Heart left ventricle (tissue), 16 donors: ENCODE results near the gene NSDHL. TPM values are rescaled to one million over a fixed set of nuclear protein-coding genes. Genes with fewer than 3 reads are reported as not detected.
"Not testable (repeated sequence)": the region's sequence is repeated elsewhere in the genome, so short reads cannot be mapped to it uniquely, and the experiment has no call there.

Source experiments
- ATAC-seq, 4 donors: fragments of 200-7000 bp; cut with Tn5 transposase; one replicate each; pipeline ENCODE4 v1.9.1; 2020 to 2022; ENCODE audit warnings: moderate library complexity in 4 of 4, mild to moderate bottlenecking in 3 of 4, moderate number of reproducible peaks in 1 of 4
- DNase-seq, 5 donors: peaks; one replicate each; pipeline ENCODE4 v3.0.0-alpha.2; 2020
- H3K27ac ChIP-seq, 12 donors: fragments of 200-600 bp; sonication (generic) in 4 of 12; one replicate each; pipeline versions ENCODE4 v1.5.0 to v1.8.0; 2016 to 2022; ENCODE audit warnings: mild to moderate bottlenecking in 2 of 12
- H3K27me3 ChIP-seq, 9 donors: fragments of 200-600 bp; sonication (generic) in 2 of 9; one replicate each; pipeline versions ENCODE4 v1.5.1 to v1.8.0; 2016 to 2022; ENCODE audit warnings: mild to moderate bottlenecking in 3 of 9
- H3K36me3 ChIP-seq, 9 donors: fragments of 200-600 bp; sonication (generic) in 2 of 9; one replicate each; pipeline versions ENCODE4 v1.5.0 to v1.8.0; 2018 to 2022; ENCODE audit warnings: mild to moderate bottlenecking in 2 of 9
- H3K4me1 ChIP-seq, 12 donors: fragments of 200-600 bp; sonication (generic) in 4 of 12; one replicate each; pipeline versions ENCODE4 v1.5.0 to v1.8.0; 2016 to 2022; ENCODE audit warnings: mild to moderate bottlenecking in 3 of 12
- H3K4me3 ChIP-seq, 12 donors: fragments of 200-600 bp; sonication (generic) in 4 of 12; one replicate each; pipeline versions ENCODE4 v1.5.0 to v1.8.0; 2017 to 2022; ENCODE audit warnings: mild to moderate bottlenecking in 9 of 12, moderate library complexity in 4 of 12
- H3K9me3 ChIP-seq, 12 donors: fragments of 200-600 bp; sonication (generic) in 4 of 12; one replicate each; pipeline versions ENCODE4 v1.5.0 to v1.8.0; 2016 to 2022; ENCODE audit warnings: mild to moderate bottlenecking in 1 of 12
- POLR2A ChIP-seq, 2 donors: fragments of 450-650 bp; IDR thresholded peaks; one replicate each; pipeline ENCODE4 v1.6.1; 2017; ENCODE audit warnings: antibody characterized with exemption in 2 of 2, mild to moderate bottlenecking in 2 of 2, moderate library complexity in 2 of 2
- WGBS, 4 donors: extraction: QIAGEN DNeasy Blood & Tissue Kit in 2 of 4; methylation state at CpG; one replicate each; pipeline versions ENCODE4 v1.1.5 to v1.1.7; 2013 to 2018; 5-methylcytosine and 5-hydroxymethylcytosine counted together
- intact Hi-C, 10 donors: fragments of 100-400 bp; cut with DNase I; formaldehyde crosslinking; loops; one replicate each; pipeline versions ENCODE4 v1.11.1 to v1.14.2; 2022
- polyA plus RNA-seq, 2 donors: library from polyadenylated mRNA; stranded (reverse); fragments of 200-250 nt; gene quantifications; one replicate each; pipeline ENCODE4 v1.2.3, GENCODE V29; 2013
- total RNA-seq, 9 donors: library from RNA; depleted of rRNA in 2 of 9; stranded (reverse); fragments of >200 nt in 2 of 9; fragmentation: NEBNext Ultra II Directional in 3 of 9; extraction: Animal tissue kit (Norgen Biotek cat#: 25700) in 3 of 9; gene quantifications; one replicate each; pipeline versions ENCODE4 v1.1.0 to v1.2.4, GENCODE V29; 2016 to 2023
- TF ChIP-seq, protein P1 (sequence below), 12 donors: fragments of 200-600 bp; sonication (generic) in 4 of 12; IDR thresholded peaks; one replicate each; pipeline versions ENCODE4 v1.5.0 to v1.8.0; 2018 to 2022; ENCODE audit warnings: antibody characterized with exemption in 12 of 12, mild to moderate bottlenecking in 5 of 12
- donor health status: ischemic (EF 13 %, LVEDD 7.1; RV severe dilation, severe dysfunction).
- donor health status: healthy with polysubstance abuse.
- donor health status: DM: no; HTN: yes; CAD: no.
- donor health status: DM: no; HTN: no; CAD: no.
- donor health status: ischemic (EF 25% LVEDD 6.9; RV normal size, moderate dysfunction).
- donor health status: ischemic (EF 25% LVEDD 5.7; RV mildly dilated, moderate dysfunction).
- donor health status: healthy.
- donor health status: DM: yes; HTN: yes; CAD: no.
- donor health status: ischemic (EF 35%, LVEDD 5.7; RV mildly dilated, moderate dysfunction).
- donor health status: nonischemic (EF 11% LVEDD 7.7; RV severe dilation, severe dysfunction).
- donor health status: DM: yes; HTN: yes; CAD: no.
- donor health status: PGD.
- donor health status: ischemic (EF 29% LVEDD 5.4; RV normal size, mild dysfunction).
- donor health status: nonischemic (EF 23%, LVEDD 6.1; RV moderate dilation, normal function).

The NSDHL gene
- total and polyA plus RNA-seq, 11 donors: 10.8 to 44.6 (median 18.0) TPM

DNA sequence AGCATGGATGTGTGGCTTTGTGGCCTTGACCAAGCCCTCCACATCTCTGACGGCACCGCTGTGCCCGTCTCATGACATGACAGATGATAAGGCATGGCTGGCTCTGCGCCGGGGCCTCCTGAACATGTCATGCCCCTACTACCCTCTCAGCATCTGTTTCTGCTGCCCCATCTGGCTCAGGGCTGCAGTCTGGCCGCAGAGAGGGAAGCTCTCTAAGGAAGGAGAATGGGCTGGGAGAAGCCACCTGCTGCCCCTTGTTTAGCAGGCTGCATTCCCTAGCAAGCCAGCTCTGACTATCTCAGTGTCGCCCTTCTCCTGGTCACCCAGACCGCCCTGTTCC is 74.2 kb downstream of the NSDHL start:
- no peaks in the 10 kb centered on the region for H3K9me3 ChIP-seq
- H3K36me3 ChIP-seq: no peaks in the 10 kb centered on the region
- no peaks in the 10 kb centered on the region for H3K4me1 ChIP-seq
- WGBS, 4 donors: 65 to 74% (median 74%) methylated on average over 6 to 8 of the region's 8 CpGs
- no peak overlapping the region for H3K4me3 ChIP-seq
- DNase-seq (no peak), ATAC-seq (peak in 1 of 4 donors; percentile 41)
- peaks cover 0 to 10% (median 0%) of the 10 kb centered on the region in 9 donors for H3K27me3 ChIP-seq
- no peak for TF ChIP-seq POLR2A (IDR thresholded peaks at IDR 0.05)
- TF ChIP-seq, protein P1, sequence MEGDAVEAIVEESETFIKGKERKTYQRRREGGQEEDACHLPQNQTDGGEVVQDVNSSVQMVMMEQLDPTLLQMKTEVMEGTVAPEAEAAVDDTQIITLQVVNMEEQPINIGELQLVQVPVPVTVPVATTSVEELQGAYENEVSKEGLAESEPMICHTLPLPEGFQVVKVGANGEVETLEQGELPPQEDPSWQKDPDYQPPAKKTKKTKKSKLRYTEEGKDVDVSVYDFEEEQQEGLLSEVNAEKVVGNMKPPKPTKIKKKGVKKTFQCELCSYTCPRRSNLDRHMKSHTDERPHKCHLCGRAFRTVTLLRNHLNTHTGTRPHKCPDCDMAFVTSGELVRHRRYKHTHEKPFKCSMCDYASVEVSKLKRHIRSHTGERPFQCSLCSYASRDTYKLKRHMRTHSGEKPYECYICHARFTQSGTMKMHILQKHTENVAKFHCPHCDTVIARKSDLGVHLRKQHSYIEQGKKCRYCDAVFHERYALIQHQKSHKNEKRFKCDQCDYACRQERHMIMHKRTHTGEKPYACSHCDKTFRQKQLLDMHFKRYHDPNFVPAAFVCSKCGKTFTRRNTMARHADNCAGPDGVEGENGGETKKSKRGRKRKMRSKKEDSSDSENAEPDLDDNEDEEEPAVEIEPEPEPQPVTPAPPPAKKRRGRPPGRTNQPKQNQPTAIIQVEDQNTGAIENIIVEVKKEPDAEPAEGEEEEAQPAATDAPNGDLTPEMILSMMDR (IDR thresholded peaks at IDR 0.05): no peak
- intact Hi-C loops: no loop called here
- H3K27ac ChIP-seq: no peak overlapping the region

DNA sequence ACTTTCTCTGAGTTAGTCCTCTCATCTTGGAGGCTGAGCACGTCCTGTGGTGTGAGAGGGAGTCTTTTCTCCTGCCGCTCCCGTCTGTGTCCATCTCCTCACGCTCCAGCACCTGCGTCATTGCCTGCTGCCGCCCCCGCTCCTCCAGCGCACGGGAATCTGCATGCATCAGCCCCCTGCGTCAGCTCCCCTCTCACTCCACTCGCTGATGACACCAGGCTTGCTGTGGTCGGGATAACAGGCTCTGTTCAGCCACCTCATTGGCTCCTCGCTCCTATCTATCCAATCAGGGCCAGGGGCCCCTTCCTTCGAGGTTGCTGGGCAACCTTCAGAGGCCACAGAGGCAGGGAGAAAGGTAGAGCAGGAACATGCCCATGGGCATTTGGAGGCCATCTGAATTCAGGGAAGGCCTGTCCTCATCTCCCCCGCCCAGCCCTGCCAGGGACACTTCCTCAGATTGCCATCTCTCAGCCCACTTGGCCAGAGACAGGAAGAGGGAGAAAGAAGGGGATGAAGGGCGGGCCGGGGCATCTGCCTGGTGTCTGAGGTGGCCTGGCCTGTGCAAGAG is 76.3 kb downstream of the NSDHL start:
- Histone ChIP-seq H3K36me3 (no peaks in the 10 kb centered on the region), H3K4me1 (no peaks in the 10 kb centered on the region), H3K4me3 (no peak overlapping the region), H3K27me3 (peaks cover 0 to 5% (median 0%) of the 10 kb centered on the region in 9 donors), H3K9me3 (no peaks in the 10 kb centered on the region), H3K27ac (no peak overlapping the region)
- DNase-seq: no peak
- intact Hi-C loops: no loop called here
- no peak for ATAC-seq
- TF ChIP-seq, protein P1 (IDR thresholded peaks at IDR 0.05): no peak
- TF ChIP-seq POLR2A (IDR thresholded peaks at IDR 0.05): no peak
- 57 to 73% (median 66%) methylated on average over 16 to 17 of the region's 17 CpGs for whole genome bisulfite sequencing, 4 donors

DNA sequence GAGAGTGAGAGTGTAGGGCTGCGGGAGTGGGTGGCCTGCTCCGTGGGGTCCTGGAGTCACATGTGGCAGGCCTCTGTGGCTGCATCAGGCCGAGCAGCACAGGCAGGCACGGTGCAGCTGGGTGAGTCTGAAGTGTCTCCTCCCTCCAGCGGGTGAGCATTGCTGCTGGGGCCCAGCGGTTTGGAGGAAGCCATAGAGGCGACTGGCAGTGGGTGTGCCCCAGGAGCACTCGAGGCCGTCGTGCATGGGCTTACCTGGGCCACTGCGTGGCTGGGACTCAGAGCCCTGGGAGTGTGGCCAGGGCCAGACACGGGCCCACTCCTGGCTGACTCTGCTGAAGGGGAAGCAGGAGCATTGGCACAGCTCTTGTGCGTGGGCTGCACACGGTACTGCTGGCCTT is 77.6 kb downstream of the NSDHL start:
- WGBS, 4 donors: 80 to 93% (median 89%) methylated on average over 6 to 14 of the region's 14 CpGs
- no peaks in the 10 kb centered on the region for H3K4me1 ChIP-seq
- no peak for DNase-seq
- no peak for TF ChIP-seq POLR2A (IDR thresholded peaks at IDR 0.05)
- TF ChIP-seq, protein P1 (IDR thresholded peaks at IDR 0.05): no peak
- ATAC-seq: no peak
- H3K9me3 ChIP-seq: no peaks in the 10 kb centered on the region
- H3K4me3 ChIP-seq: no peak overlapping the region
- no peaks in the 10 kb centered on the region for H3K36me3 ChIP-seq
- peaks cover 0 to 5% (median 0%) of the 10 kb centered on the region in 9 donors for H3K27me3 ChIP-seq
- intact Hi-C loops: no loop called here
- H3K27ac ChIP-seq: no peak overlapping the region

DNA sequence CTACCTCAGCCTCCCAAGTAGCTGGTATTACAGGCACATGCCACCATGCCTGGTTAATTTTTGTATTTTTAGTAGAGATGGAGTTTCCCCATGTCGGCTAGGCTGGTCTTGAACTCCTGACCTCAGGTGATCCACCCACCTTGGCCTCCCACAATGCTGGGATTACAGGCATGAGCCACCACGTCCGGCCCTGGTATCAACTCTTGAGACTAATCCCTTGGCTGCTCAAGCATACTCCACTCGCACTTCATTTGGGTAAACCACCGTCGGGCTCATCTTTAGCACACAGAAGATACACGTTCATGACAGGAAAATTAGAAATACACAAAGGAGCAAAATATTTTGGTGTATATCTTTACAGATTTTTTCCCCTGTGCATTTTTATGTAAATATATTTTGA is 79.2 kb downstream of the NSDHL start:
- H3K36me3 ChIP-seq, ATAC-seq, H3K4me1 ChIP-seq, H3K27ac ChIP-seq, H3K27me3 ChIP-seq, H3K4me3 ChIP-seq, intact Hi-C loops, H3K9me3 ChIP-seq: not testable (repeated sequence)
- 86 to 96% (median 91%) methylated on average over 7 of the region's 7 CpGs for whole genome bisulfite sequencing, 4 donors
- peak in 1 of 5 donors; percentile 2 for DNase-seq

DNA sequence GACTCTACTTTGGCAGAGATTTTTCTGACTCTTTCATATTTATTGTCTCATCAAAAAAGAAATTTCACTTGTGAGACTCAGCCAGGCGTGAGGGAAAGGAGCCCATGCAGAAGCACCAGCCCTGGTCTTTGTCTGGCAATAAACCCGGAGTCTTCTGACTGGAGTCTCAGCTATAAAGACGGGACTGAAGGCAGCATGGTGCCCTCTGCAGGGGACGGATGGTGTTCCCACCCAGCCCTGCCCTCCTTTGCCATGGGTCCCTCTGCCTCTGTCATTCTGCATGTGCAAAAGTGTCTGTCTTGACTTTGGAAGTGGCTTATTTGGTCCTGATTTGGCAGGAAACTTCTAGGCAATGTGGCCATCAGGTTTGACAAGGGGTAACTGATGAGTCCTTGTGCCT is 81.2 kb downstream of the NSDHL start:
- H3K27me3 ChIP-seq: peaks cover 0 to 2% (median 0%) of the 10 kb centered on the region in 9 donors
- ATAC-seq: no peak
- WGBS, 4 donors: 57 to 67% (median 59%) methylated on average over 4 of the region's 4 CpGs
- DNase-seq: peak in 1 of 5 donors; percentile 9
- intact Hi-C loops: no loop called here
- no peak for TF ChIP-seq POLR2A (IDR thresholded peaks at IDR 0.05)
- TF ChIP-seq, protein P1 (IDR thresholded peaks at IDR 0.05): no peak
- H3K9me3 ChIP-seq: no peaks in the 10 kb centered on the region
- no peak overlapping the region for H3K27ac ChIP-seq
- no peaks in the 10 kb centered on the region for H3K36me3 ChIP-seq
- no peaks in the 10 kb centered on the region for H3K4me1 ChIP-seq
- H3K4me3 ChIP-seq: no peak overlapping the region
